Left lung (tissue), 10 donors: ENCODE measurements around the gene TM7SF3. TPM values are rescaled to one million over a fixed set of nuclear protein-coding genes. Genes with fewer than 3 reads are reported as not detected.

Source experiments
- ATAC-seq: fragments of 200-7000 bp; cut with Tn5 transposase; one replicate; pipeline ENCODE4 v1.9.1; 2020; ENCODE audit warnings: moderate library complexity
- DNase-seq, 4 donors: peaks; one replicate each; pipeline ENCODE4 v3.0.0-alpha.2; 2013 to 2020
- H3K27ac ChIP-seq, 2 donors: fragments of 200-600 bp; sonication (generic) in 1 of 2; one replicate each; pipeline versions ENCODE4 v1.5.0 to v1.8.0; 2020 to 2021
- H3K27me3 ChIP-seq, 2 donors: fragments of 200-600 bp; sonication (generic) in 1 of 2; one replicate each; pipeline versions ENCODE4 v1.5.0 to v1.8.0; 2020 to 2021
- H3K36me3 ChIP-seq, 2 donors: fragments of 200-600 bp; sonication (generic) in 1 of 2; one replicate each; pipeline versions ENCODE4 v1.5.0 to v1.8.0; 2020 to 2021
- H3K4me1 ChIP-seq, 2 donors: fragments of 200-600 bp; one replicate each; pipeline ENCODE4 v1.8.0; 2021
- H3K4me3 ChIP-seq, 2 donors: fragments of 200-600 bp; sonication (generic) in 1 of 2; one replicate each; pipeline versions ENCODE4 v1.5.0 to v1.8.0; 2020 to 2021; ENCODE audit warnings: mild to moderate bottlenecking in 1 of 2
- H3K9me3 ChIP-seq, 2 donors: fragments of 200-600 bp; sonication (generic) in 1 of 2; one replicate each; pipeline versions ENCODE4 v1.5.0 to v1.8.0; 2020 to 2021
- intact Hi-C, 2 donors: fragments of 100-400 bp; cut with DNase I; formaldehyde crosslinking; loops; one replicate each; pipeline versions ENCODE4 v1.11.2 to v1.14.2; 2022
- polyA plus RNA-seq, 6 donors: library from polyadenylated mRNA; unstranded; fragments of 120-200 nt; gene quantifications; one replicate each; pipeline ENCODE4 v1.2.1, GENCODE V29; 2013; ENCODE audit not compliant: insufficient read length in 6 of 6
- total RNA-seq, 2 donors: library from RNA; stranded (reverse); fragmentation: NEBNext Ultra II Directional; extraction: Animal tissue kit (Norgen Biotek cat#: 25700); gene quantifications; one replicate each; pipeline ENCODE4 v1.2.1, GENCODE V29; 2021
- TF ChIP-seq, protein P1 (sequence below), 2 donors: fragments of 200-600 bp; sonication (generic) in 1 of 2; IDR thresholded peaks; one replicate each; pipeline versions ENCODE4 v1.5.0 to v1.8.0; 2021; ENCODE audit warnings: antibody characterized with exemption in 2 of 2
- donor health status: DM: no; HTN: yes; CAD: no.
- donor health status: DM: no; HTN: no; CAD: no.

The TM7SF3 gene
- total and polyA plus RNA-seq, 8 donors: 47.8 to 130 (median 59.0) TPM

DNA sequence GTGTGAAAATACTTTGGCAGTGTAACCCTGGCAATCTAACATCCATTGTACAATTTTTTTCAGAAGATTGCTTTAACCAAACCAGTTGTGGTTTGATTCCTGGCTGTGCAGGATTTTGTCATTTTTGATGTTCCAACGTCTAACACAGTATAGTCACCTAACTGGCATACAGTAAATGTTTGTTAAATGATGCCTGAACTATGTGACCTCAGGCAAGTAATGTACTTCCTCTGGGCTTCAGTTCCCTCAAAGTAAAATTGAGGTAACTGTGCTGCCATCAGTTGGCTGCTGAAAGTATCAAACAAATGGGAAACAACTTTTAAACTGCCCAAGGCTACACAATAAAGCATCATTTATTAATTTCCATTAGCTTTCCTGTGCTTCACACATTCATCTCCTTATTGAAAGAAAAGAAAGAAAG is 4.3 kb downstream of the TM7SF3 start:
- Histone ChIP-seq H3K36me3 (no peaks in the 10 kb centered on the region), H3K27ac (no peak overlapping the region), H3K4me1 (peaks cover 4 to 73% of the 10 kb centered on the region in 2 donors), H3K9me3 (no peaks in the 10 kb centered on the region), H3K4me3 (no peak overlapping the region), H3K27me3 (no peaks in the 10 kb centered on the region)
- TF ChIP-seq, protein P1, sequence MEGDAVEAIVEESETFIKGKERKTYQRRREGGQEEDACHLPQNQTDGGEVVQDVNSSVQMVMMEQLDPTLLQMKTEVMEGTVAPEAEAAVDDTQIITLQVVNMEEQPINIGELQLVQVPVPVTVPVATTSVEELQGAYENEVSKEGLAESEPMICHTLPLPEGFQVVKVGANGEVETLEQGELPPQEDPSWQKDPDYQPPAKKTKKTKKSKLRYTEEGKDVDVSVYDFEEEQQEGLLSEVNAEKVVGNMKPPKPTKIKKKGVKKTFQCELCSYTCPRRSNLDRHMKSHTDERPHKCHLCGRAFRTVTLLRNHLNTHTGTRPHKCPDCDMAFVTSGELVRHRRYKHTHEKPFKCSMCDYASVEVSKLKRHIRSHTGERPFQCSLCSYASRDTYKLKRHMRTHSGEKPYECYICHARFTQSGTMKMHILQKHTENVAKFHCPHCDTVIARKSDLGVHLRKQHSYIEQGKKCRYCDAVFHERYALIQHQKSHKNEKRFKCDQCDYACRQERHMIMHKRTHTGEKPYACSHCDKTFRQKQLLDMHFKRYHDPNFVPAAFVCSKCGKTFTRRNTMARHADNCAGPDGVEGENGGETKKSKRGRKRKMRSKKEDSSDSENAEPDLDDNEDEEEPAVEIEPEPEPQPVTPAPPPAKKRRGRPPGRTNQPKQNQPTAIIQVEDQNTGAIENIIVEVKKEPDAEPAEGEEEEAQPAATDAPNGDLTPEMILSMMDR (IDR thresholded peaks at IDR 0.05): no peak
- DNase-seq (no peak), ATAC-seq (no peak)
- intact Hi-C loops: no loop called here

DNA sequence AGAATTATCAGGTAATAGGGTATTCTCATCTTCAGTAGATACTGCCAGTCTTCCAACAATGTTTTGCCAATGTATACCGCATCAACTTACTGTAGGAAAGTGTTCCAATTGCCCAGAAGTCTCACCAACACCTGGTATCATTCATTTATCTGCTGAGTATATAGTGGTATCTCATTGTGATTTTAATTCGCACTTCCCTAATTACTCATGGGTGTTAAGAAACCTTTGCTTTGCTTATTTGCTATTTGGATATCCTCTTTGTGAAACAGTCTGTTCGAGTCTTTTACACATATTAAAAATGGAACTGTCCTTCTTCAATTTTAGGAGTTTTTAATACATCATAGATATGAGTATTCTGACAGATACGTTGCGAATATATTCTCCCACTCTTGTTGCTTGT is 6.1 kb downstream of the TM7SF3 start:
- no peak overlapping the region for H3K27ac ChIP-seq
- no peak overlapping the region for H3K4me3 ChIP-seq
- no peak for DNase-seq
- H3K9me3 ChIP-seq: no peaks in the 10 kb centered on the region
- no peak for ATAC-seq
- H3K36me3 ChIP-seq: no peaks in the 10 kb centered on the region
- H3K27me3 ChIP-seq: no peaks in the 10 kb centered on the region
- intact Hi-C loops: no loop called here
- TF ChIP-seq, protein P1 (IDR thresholded peaks at IDR 0.05): no peak
- H3K4me1 ChIP-seq: peaks cover 4 to 63% of the 10 kb centered on the region in 2 donors

DNA sequence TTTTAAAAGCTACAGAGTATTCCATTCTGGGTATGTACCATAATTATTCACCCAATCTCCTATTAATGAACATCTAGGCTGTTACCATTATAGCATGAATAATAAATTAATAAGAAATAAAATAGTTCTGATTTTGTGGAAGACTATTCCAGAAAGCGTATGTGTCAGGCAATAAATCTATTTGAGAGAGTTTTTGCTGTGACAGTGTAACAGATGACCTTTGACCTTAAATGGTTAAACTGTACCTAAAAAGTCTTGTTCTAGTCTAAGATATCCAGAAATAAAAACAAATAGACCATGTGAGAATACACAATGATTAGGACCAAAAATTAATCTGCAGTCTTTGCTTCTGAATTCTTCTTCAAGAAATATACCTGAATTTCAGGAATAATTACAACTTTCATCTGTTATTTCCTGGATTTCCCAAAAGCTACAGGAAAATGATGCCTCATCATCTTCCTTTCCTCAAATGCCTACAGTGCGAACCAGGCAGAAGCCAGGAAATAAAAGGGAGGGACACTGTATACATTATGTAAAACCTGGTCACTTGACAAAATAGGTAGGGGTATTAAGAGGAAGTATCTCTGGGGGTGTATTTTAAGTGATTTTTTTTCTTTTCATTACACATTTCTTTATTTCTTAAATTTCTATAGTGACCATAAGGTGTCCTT is 7.3 kb downstream of the TM7SF3 start:
- H3K4me1 ChIP-seq: peaks cover 0 to 57% of the 10 kb centered on the region in 2 donors
- DNase-seq: no peak
- TF ChIP-seq, protein P1 (IDR thresholded peaks at IDR 0.05): no peak
- H3K27me3 ChIP-seq: no peaks in the 10 kb centered on the region
- no peak overlapping the region for H3K27ac ChIP-seq
- intact Hi-C loops: no loop called here
- no peaks in the 10 kb centered on the region for H3K9me3 ChIP-seq
- H3K4me3 ChIP-seq: no peak overlapping the region
- ATAC-seq: no peak
- H3K36me3 ChIP-seq: no peaks in the 10 kb centered on the region

DNA sequence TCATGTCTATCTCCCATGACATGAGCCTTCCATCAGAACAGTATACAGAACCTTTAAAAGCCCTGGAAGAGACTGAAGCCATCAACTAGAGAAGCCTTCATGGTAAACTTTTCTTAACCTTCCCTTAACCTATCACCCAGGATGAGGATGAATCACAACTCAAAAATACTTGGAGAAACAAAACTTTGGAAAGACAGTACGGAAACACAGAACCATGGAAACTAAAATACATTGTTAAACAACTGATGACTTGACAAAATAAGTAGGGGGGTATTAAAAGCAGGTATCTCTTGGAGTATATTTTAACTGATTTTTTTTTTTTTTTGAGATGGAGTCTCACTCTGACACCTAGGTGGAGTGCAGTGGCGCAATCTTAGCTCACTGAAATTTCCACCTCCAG is 8.7 kb downstream of the TM7SF3 start:
- DNase-seq: no peak
- H3K4me3 ChIP-seq: no peak overlapping the region
- no peaks in the 10 kb centered on the region for H3K27me3 ChIP-seq
- ATAC-seq: no peak
- no peak overlapping the region for H3K27ac ChIP-seq
- TF ChIP-seq, protein P1 (IDR thresholded peaks at IDR 0.05): no peak
- H3K4me1 ChIP-seq: peaks cover 4 to 58% of the 10 kb centered on the region in 2 donors
- H3K36me3 ChIP-seq: no peaks in the 10 kb centered on the region
- no peaks in the 10 kb centered on the region for H3K9me3 ChIP-seq
- intact Hi-C loops: no loop called here

DNA sequence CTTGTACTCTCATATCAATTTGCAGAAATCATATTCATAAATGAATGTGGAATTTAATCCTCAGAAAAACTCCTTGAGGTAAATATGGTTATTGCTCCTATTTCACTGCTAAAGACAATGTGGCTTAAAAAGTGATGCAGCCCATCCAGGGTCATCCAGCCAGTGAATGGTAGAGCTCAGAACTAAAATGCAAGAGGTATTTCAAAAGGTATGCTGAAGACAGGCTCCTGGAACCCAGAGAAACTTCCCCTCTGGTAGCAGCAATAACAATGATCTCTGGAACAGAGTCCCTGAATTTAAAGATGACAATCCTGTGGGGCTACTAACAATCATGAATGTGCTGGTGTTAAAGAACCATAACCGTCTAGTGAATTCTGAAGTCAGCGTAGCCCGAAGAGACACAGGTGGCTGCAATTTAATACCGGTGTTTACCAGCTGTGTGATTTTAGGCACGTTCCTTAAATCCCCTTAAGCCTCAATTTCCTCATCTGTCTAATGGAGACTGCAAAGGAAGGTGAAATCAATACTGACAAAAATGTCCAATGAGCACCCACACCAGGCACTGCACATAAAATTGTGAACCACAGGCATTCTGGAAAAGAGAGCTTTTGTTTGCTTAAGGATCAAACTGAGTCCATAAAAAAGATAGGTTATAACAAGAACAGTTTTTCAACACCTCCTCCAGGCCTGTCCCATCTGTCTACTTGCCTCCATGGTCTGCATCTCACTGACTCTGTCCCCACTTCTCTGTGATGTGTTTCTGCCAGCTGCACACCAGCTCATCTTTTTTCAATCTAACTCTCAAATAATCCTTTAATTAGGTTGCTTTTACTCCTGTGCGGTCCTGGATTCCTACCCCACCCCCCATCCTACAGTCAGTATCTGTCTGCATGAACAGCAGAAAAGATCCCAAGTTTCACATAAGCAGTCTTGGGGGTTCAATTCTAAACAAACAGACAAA is 10.5 kb downstream of the TM7SF3 start:
- intact Hi-C loops: no loop called here
- TF ChIP-seq, protein P1 (IDR thresholded peaks at IDR 0.05): no peak
- no peak for DNase-seq
- Histone ChIP-seq H3K4me1 (peaks cover 4 to 51% of the 10 kb centered on the region in 2 donors), H3K27me3 (no peaks in the 10 kb centered on the region), H3K9me3 (no peaks in the 10 kb centered on the region), H3K27ac (no peak overlapping the region), H3K36me3 (peaks cover 0 to 10% of the 10 kb centered on the region in 2 donors), H3K4me3 (no peak overlapping the region)
- no peak for ATAC-seq
